ENCODE data around the gene SYS1. TPM values are rescaled to one million over a fixed set of nuclear protein-coding genes. Genes with fewer than 3 reads are reported as not detected.
A peak's percentile ranks its signal among the peaks of the same experiment; 100 is the strongest.

Gene SYS1
- polyA plus RNA-seq, 1 experiment = 25.1 TPM

DNA sequence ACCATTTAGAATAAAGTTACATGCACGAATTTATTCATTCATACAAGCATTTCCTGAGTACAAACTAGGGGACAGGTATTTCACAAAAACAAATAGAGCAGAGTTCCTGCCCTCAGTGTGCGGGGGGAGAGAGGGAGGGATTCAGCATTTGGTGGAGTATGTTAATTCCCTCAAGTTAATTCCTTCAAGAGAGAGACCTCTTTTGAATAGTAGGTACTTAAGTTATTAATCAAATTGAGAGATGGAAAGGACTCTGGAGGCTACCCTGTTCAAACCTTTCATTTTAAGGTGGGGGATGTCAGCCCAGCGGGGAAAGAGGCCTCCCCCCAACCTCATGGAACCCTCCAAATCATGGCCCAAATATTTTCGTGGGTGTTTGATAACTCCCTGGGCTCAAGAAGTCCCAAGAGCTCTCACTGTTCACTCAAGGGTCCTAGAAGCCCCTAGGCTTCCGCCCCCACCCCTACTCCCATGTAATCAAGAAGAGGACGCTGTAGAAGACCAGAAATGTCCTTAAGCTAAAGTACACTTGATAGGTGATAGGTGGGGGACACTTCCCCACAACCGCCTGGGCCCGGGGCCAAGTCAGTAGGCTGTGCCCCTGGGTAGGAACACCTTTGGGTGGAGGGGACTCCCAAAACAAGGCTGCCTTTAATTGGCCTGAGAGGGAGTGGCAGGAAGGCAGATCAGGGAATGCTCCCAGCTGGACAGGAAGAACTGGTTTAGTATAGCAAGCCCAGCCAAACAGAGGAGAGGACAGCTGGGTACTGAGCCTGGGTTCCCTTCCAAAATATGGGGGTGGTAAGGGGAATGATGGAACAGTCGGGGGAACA is 17.6 kb upstream of the SYS1 start:
- Histone ChIP-seq H3K4me3 (ENCODE audit: low read depth, low read length) (peak overlapping the region; percentile 97), H3K27ac (ENCODE audit: low read depth, low read length) (peak overlapping the region; percentile 89), H3K9me3 (ENCODE audit: control insufficient read depth, insufficient read depth, low read length) (no peaks in the 10 kb centered on the region; the same call in 1 of the 2 replicates), H3K27me3 (ENCODE audit: control insufficient read depth, insufficient read depth, low read length) (no peaks in the 10 kb centered on the region)
- DNase-seq (ENCODE audit: low read depth, low spot score) = no peak
- no peak for TF ChIP-seq CTCF (IDR thresholded peaks at IDR 0.05; ENCODE audit: low read depth, low read length)
- ChIA-PET CTCF (interaction anchor here (0.6 to 1.4 kb wide), 3 partner anchors 17 to 426 kb away, joined by 3 to 4 read pairs (median 3); partner anchors contain the start of gene SYS1), POLR2A (interaction anchor here (1.2 to 4.7 kb wide), 6 partner anchors 8 to 22 kb away, joined by 4 to 58 read pairs (median 10); partner anchors contain the start of gene SYS1)

- Histone ChIP-seq H3K4me3 (ENCODE audit: low read depth, low read length) (peak overlapping the region; percentile 97), H3K9me3 (ENCODE audit: control insufficient read depth, insufficient read depth, low read length) (no peaks in the 10 kb centered on the region; the same call in 1 of the 2 replicates), H3K27ac (ENCODE audit: low read depth, low read length) (peak overlapping the region; percentile 47), H3K27me3 (ENCODE audit: control insufficient read depth, insufficient read depth, low read length) (no peaks in the 10 kb centered on the region)
- ChIA-PET POLR2A (interaction anchor here (1.1 to 4.7 kb wide), 8 partner anchors 9 to 27 kb away, joined by 4 to 58 read pairs (median 4); partner anchors contain the start of gene SYS1), CTCF (interaction anchor here (1.1 to 1.7 kb wide), 5 partner anchors 17 to 425 kb away, joined by 3 to 7 read pairs (median 5); partner anchors contain the start of gene SYS1)
- TF ChIP-seq CTCF (IDR thresholded peaks at IDR 0.05; ENCODE audit: low read depth, low read length) = no peak
- DNase-seq (ENCODE audit: low read depth, low spot score) = no peak
Observed at GRCh38 chr20:45346291-45346718, 16.7 kb upstream of the SYS1 start.

- no peaks in the 10 kb centered on the region for H3K27me3 ChIP-seq (ENCODE audit: control insufficient read depth, insufficient read depth, low read length)
- peak overlapping the region; percentile 70 for H3K27ac ChIP-seq (ENCODE audit: low read depth, low read length)
- ChIA-PET CTCF (interaction anchor here (0.7 to 1.7 kb wide), 4 partner anchors 16 to 623 kb away, joined by 3 to 7 read pairs (median 5); partner anchors contain the start of gene SYS1), POLR2A (interaction anchor here (0.7 to 4.7 kb wide), 9 partner anchors 10 to 53 kb away, joined by 3 to 58 read pairs (median 4); partner anchors contain the start of gene SYS1)
- TF ChIP-seq CTCF (IDR thresholded peaks at IDR 0.05; ENCODE audit: low read depth, low read length) = no peak
- H3K4me3 ChIP-seq (ENCODE audit: low read depth, low read length) = peak overlapping the region; percentile 97
- DNase-seq (ENCODE audit: low read depth, low spot score) = no peak
- no peaks in the 10 kb centered on the region; the same call in 1 of the 2 replicates for H3K9me3 ChIP-seq (ENCODE audit: control insufficient read depth, insufficient read depth, low read length)
Observed at GRCh38 chr20:45346851-45347250, 16.1 kb upstream of the SYS1 start.

- peak overlapping the region; percentile 70 for H3K27ac ChIP-seq (ENCODE audit: low read depth, low read length)
- H3K4me3 ChIP-seq (ENCODE audit: low read depth, low read length) = peak overlapping the region; percentile 97
- ChIA-PET POLR2A (interaction anchor here (0.6 to 4.7 kb wide), 13 partner anchors 9 to 203 kb away, joined by 3 to 58 read pairs (median 4); partner anchors contain the start of gene SYS1), CTCF (interaction anchor here (0.7 to 1.7 kb wide), 5 partner anchors 15 to 623 kb away, joined by 3 to 7 read pairs (median 5); partner anchors contain the start of gene SYS1)
- H3K27me3 ChIP-seq (ENCODE audit: control insufficient read depth, insufficient read depth, low read length) = no peaks in the 10 kb centered on the region
- TF ChIP-seq CTCF (IDR thresholded peaks at IDR 0.05; ENCODE audit: low read depth, low read length) = no peak
- no peaks in the 10 kb centered on the region; the same call in 1 of the 2 replicates for H3K9me3 ChIP-seq (ENCODE audit: control insufficient read depth, insufficient read depth, low read length)
- DNase-seq (ENCODE audit: low read depth, low spot score) = no peak
Observed at GRCh38 chr20:45347297-45347935, 15.5 kb upstream of the SYS1 start.
